NCI-H128 (cell line): Measurements from ENCODE around the gene HECTD3.
"Not testable (repeated sequence)": the region's sequence is repeated elsewhere in the genome, so short reads cannot be mapped to it uniquely, and the experiment has no call there.

ENCODE experiments used
- DNase-seq: peaks from one replicate; lab custom pipeline; 2025; ENCODE audit not compliant: unreplicated experiment; lab: John Stamatoyannopoulos, UW

Gene HECTD3

DNA sequence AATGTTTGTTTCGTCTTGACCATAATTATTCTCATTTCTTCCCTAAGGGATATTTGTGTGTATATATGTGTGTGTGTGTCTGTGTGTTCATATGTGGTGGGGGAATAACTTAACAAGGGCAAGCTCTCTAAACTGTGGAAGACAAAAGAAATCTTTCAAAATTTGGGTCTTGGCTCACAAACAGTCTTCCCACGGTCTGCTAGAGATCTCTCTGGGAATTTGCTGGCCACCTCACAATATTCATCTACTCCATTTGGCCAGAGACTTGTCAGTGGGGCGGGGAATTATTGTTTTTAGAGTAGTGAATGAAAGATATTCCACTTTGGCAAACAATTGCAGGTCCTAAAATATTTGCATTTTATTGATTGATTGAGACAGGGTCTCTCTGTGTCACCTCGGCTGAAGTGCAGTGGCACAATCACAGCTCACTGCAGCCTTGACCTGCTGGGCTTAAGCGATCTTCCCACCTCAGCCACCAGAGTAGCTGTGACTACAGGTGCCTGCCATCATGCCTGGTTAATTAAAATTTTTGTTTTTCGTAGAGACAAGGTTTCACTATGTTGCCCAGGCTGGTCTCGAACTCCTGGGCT lies 16.7 kb downstream of the HECTD3 start:
- DNase-seq, result no peak

DNA sequence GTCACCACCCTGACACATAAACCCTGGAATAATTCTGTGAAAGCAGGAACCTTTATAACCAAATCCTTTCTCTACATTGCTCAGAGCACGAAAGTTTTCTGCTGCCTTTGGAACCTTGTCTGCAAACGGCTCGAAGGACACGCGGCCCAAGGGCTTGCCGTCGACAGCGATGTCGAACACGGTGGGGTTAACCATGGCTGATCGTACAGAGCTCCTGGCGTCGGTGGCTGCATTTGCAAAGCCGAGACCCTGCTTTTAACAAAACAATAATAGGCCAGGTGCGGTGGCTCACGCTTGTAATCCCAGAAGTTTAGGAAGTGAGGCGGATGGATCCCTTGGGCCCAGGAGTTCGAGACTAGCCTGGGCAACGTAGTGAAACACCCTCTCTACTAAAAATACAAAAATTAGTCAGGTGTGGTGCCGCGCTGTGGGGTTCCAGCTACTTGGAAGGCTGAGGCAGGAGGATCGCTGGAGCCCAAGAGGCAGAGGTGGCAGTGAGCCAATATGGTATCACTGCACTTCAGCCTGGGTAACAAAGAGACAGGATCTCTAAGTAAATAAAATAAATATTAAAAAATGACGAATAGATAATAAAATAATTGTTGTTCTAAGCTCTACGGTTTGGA lies 22.5 kb downstream of the HECTD3 start:
- DNase-seq, result no peak

DNA sequence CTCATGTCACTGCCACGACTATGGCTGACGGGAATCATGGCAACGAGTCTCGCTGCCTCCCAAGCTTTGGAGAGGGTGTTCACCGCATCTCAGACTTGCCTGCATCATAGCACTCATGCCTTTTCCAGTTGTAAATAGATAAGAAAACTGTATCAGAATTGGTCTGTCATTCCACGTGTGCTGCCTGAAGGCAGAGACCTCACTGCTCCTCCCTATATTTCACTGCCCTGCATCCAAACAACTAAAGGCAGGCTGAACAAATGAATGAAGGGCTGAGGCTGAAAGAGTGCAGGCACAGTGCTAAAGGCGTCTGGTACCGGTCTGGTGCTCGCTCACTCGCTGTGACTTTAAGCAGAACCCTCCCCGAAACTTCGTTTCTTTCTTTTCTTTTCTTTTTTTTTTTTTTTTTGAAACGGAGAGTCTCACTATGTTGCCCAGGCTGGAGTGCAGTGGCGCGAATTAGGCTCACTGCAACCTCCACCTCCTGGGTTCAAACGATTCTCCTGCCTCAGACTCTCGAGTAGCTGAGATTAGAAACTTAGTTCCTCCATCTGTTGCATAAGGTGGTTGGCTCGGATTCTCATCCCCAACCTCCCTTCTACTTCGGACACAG lies 25.3 kb downstream of the HECTD3 start:
- DNase-seq, result no peak

DNA sequence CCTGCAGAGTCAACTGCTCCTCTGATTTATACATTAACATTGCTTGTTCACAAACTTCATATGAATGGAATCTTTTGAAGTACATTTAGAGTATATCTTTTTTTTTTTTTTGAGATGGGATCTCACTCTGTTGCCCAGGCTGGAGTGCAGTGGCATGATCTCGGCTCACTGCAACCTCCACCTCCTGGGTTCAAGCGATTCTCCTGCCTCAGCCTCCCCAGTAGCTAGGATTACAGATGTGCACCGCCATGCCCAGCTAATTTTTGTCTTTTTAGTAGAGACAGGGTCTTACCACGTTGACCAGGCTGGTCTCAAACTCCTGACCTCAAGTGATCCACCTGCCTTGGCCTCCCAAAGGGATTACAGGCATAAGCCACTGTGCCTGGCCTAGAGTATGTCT lies 33.8 kb downstream of the HECTD3 start:
- not testable (repeated sequence) for DNase-seq

DNA sequence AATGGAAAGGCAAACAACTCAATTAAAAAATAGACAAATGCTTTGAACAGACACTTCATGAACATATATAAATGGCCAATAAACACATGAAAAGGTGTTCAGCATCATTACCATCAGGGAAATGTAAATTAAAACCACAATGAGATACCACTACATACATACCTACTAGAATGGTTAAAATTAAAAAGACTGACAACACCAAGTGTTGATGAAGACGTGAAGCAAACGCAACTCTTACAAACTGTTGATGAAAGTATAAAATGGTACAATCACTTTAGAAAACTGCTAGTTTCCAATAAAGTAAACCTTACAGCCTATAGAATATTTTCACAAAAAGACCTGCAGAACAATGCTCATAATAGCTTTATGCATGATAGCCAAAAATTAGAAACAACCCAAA lies 34.9 kb downstream of the HECTD3 start:
- no peak for DNase-seq

DNA sequence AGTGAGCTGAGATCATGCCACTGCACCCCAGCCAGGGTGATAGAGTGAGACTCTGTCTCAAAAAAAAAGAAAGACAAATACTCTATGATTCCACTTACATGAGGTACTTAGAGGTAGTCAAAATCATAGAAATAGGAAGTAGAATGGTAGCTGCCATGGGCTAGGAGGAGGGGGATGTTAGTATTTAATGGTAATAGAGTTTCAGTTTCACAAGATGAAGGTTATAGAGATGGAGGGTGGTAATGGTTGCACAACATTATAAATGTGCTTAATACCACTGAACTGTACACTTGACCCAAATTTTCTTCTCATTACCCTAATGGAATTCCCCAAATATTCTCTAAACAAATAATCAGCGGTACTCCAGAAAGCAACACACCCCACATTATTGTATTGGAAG lies 37.5 kb downstream of the HECTD3 start:
- no peak for DNase-seq

DNA sequence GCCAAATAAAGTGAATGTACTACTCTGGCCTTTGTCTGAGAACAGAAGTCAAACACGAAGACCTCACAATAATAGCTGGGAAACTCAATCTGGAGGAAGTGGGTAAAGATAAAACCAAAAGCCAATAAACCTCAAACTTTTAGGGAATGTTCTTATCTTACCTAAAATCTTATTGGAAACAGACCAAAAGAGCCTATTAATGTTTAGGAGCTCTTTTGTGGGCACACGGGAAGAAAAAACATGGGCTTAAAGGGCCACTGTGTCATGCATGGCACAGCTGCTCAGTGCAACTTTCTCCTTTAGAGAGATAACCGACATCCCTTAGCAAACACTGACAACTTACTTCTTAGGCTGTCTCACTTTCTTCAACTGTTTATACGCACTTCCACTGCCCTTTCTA lies 40.8 kb downstream of the HECTD3 start:
- no peak for DNase-seq

DNA sequence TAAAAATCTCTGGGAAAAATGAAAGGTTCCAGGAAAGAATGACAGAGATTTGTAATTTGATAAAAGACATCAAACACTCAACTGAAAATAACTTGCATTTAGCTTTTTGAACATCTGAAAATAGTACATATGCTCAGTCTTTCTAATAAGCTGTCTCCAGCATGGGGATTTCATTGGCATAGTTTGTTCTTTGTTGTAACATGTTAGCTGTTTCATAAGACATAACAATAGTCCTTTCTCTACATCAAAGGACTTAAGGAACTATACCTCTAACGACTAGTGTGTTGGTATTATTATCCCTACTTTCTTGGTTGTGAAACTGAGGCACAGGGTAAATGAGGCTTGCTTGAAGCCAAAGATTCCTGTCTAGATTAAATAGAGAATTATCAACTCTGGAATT lies 46.7 kb downstream of the HECTD3 start:
- DNase-seq, result no peak

DNA sequence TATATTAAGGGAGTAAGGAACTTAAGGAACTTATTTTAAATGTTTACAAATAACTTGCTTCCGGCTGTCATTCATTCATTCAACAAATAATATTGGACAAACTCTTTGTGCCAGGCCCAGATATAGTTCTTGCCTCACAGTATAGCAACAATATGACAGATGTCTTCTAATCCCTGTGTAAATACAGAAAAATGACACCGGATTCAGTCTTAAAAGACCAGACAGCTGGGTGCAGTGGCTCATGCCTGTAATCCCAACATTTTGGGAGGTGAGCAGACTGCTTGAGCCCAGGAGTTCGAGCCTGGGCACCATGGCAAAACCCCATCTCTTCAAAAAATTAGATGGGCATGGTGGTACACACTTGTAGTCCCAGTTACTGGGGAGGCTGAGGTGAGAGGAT lies 48.4 kb downstream of the HECTD3 start:
- no peak for DNase-seq

DNA sequence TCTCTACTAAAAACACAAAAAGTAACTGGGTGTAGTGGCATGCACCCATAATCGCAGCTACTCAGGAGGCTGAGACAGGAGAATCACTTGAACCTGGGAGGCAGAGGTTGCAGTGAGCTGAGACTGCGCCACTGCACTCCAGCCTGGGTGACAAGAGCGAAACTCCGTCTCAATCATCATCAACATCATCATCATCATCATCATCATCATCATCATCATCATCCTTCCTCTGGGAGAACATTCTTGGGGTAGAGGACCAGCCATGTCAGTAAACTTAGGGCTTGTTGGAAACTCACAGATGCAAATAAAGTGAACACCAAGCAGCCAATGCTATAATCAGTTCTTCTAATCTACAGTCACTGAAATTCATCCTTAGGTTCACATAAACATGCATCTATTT lies 49.1 kb downstream of the HECTD3 start:
- DNase-seq, result not testable (repeated sequence)

DNA sequence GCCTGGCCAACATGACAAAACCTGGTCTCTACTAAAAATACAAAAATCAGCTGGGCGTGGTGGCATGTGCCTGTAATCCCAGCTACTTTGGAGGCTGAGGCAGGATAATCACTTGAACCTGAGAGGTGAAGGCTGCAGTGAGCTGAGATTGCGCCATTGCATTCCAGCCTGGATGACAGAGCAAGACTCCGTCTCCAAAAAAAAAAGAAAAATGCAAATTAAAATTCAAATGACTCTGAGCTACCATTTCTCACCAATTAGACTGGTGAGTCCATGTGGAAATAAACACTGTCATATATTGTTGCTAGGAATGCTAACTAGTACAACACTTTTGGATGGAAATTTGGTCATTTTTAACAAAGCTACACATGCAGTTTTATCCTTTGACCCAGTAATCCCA lies 53.6 kb downstream of the HECTD3 start:
- DNase-seq, result not testable (repeated sequence)

DNA sequence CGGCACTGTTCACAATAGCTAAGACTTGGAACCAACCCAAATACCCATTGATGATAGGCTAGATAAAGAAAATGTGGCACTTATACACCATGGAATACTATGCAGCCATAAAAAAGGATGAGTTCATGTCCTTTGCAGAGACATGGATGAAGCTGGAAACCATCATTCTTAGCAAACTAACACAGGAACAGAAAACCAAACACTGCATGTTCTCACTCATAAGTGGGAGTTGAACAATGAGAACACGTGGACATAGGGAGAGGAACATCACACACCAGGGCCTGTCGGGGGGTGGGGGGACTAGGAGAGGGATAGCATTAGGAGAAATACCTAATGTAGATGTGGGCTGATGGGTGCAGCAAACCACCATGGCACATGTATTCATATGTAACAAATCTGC lies 55.0 kb downstream of the HECTD3 start:
- DNase-seq, result not testable (repeated sequence)
